ENCODE measurements around the gene DNMT3L.
"Not testable (repeated sequence)": the region's sequence is repeated elsewhere in the genome, so short reads cannot be mapped to it uniquely, and the experiment has no call there.

DNMT3L gene

DNA sequence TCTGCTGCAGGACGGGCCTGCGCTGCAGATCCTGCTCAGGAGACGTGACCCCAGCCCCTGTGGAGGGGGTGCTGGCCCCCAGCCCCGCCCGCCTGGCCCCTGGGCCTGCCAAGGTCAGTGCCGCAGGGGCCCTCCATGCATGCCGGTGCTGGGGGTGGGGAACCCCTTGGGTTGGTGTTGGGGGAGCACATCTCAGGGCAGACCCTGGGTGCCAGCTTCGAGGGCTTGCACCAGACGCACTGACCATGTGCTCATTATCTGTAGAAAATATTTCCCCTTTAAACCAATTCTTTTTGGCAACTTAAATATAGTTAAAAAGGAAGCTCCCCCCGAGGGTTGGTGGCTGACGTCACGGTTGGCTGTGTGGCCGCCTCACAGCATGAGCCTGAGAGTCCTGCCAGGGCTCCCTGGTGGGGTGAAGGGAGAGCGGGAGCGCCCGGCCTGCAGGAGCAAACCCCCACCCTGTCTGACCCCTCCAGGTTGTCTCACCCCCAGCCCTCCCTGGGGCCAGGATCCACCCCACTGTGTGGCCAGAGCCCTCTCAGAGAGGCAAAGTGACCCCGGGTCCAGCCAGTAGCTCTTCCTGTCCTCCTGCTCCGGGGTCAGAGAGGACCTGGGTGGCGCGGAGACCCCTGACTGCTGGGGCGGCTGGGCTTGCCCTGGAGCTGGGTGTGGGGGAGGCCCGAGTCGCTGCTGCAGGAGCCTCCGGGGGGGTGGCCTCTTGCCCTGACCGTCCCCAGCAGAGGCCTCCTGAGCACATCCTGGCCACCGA lies 32.9 kb upstream of the DNMT3L start:
- DNase-seq, result peak; percentile 54

DNA sequence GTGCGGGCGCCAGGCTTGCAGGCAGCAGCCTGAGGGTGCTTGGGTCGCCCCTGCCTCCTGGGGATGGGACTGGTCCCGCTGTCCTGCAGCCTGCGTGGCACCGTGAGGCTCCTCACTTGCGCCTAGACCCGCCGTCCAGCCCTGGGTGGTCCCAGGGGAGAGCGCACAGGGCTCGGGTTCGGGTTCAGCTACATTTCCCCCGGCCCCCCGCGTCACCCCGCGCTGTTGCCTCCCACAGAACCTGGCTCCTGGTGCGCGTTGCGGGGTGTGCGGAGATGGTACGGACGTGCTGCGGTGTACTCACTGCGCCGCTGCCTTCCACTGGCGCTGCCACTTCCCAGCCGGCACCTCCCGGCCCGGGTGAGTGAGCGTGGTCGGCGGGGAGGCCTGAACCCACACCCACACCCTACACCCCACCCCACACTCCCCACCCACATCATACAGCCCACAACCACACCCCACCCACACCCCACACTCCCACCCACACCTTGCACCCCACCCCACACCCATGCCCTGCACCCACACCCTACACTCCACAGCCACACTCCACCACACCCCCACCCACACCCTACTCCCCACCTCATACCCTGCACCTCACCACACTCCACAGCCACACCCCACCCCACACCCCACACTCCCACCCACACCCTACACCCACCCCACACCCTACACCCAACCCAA lies 32.0 kb upstream of the DNMT3L start:
- DNase-seq, result no peak

DNA sequence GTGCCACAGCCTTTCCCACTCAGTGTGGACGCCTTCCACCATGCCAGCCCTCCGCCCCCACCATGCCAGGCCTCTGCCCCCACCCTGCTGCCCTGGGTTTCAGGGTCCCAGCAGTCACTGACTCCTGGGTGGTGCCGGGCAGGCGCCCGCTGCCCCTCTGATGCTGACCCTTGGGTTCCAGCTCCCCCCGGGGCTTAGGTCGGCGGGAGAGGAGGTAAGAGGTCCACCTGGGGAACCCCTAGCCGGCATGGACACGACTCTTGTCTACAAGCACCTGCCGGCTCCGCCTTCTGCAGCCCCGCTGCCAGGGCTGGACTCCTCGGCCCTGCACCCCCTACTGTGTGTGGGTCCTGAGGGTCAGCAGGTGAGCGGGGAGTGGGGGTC lies 31.1 kb upstream of the DNMT3L start:
- no peak for DNase-seq

DNA sequence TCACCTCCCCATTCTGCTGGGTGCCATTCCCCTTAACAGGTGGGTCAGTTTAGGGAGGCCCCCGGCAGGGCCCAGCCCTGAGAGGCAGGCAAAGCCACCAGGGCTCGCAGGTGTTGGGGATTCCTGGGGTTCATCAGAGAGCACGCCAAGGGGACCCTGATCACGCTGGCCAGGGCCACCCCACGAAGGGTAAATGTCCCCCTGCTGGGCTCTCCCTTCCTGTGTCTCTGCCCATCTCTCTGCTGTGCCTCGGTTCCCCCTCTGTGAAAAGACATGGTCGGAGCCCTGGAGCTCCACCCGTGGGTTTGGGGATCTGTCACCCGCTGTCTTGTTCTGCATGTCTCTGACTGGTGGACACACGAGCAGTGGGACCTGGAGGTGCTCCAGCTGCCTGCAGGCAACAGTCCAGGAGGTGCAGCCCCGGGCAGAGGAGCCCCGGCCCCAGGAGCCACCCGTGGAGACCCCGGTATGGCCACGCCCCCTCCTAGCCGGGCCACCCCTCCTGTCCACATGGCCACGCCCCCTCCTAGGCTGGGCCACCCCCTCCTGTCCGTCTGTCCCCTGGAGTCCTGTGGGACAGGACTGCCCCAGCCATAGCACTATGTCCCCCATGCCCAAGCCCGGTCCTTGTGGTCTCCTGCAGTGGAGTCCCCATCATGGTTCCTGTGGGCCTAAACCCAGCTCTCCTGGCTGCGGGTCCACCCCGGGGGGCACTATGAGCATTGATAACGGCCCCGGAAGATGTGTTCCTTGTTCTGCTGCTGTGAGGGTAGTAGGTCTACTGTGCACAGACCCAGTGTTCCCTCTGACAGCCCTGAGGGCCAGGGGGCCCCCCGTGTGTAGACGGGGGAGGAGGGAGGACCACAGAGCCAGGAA lies 30.5 kb upstream of the DNMT3L start:
- no peak for DNase-seq

DNA sequence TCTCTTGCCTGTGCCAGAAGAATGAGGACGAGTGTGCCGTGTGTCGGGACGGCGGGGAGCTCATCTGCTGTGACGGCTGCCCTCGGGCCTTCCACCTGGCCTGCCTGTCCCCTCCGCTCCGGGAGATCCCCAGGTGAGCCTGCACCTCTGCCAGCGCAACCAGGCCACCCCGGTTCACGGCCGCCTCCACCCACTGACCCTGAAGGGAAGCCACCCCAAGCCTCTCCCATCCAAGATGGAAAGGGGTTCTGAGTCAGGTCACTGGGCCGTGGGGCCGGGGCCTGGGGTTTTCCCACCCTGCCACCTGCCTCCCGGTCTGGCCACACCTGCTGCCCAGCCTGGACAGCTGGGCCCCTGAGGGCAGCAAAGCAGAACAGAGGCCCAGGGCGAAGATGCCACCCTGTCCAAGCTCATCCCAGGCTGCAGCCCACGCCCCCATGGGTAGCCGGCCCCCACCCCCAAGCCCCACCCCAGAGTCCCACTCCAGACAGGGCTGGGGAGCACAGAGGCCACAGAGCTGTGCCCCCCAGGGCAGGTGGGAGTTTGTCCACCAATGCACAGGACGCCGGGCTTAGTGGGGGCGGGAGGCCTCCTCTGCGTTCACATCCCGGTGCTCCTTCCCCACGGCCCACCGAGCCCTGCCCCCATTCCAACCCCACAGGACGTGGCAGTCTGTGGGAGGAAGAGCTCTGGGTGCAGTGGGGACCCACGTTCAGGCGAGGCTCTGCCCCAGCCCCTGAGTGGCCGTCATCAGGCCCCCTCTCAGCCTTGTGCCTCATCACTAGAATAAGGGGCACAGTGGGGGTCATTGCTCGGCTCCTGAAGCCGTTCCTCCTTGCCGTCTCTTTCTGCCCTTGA lies 29.6 kb upstream of the DNMT3L start:
- DNase-seq, result no peak

DNA sequence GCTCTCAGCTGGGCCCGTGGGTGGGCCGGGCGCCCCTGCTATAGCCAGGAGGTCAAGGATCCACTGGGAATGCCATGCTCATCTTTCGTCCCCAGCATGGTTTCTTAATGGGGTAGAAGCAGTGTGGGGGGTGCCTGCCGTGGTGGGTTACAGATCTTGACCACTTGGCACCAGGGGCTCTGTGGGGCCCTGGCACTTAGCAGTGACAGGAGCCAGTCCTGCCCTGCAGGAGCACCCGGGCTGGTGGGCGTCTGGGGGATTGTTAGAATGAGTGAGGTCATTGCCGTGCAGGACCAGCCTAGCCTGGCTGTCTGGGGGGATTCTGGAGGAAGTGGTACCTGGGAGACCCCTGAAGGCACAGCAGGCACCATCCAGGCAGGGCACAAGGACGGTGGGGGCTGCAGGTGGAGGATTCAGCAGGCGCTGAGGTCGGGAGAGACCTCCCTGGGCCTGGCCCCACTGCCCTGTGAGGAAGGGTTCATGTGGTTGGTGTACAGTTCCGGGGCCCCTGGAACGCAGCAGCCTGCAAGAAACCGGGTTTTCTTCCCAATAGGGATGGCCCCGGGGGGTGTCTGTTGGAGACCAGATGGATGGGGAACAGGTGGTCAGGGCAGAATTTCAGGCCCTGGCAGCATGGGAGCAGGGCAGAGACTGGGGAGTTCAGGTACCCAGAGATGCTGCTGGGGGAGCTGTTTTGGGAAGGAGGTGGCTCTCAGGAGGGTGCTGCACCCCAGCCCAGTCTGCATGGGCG lies 28.8 kb upstream of the DNMT3L start:
- DNase-seq, result no peak

DNA sequence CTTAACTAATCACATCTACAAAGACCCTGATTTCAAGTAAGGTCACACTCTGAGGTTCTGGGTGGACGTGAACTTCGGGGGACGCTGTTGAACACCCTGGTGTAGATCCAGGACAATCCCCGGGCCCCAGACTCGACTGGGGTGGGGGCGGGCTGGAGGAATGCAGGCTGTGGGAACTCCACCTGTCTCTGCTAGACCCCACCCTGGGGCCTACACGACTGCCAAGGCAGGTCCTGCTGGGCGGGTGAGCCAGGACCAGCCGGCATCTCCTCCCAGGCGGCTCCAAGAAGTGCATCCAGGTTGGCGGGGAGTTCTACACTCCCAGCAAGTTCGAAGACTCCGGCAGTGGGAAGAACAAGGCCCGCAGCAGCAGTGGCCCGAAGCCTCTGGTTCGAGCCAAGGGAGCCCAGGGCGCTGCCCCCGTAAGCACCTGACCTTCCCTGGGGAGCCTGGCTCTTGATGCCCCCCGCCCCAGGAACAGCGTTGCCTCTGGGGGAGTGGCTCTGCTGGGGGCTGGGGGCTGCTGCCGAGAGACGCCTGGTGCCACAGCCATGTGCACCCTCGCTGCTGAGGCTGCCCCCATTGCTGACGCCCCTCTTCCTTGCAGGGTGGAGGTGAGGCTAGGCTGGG lies 27.8 kb upstream of the DNMT3L start:
- DNase-seq, result no peak

DNA sequence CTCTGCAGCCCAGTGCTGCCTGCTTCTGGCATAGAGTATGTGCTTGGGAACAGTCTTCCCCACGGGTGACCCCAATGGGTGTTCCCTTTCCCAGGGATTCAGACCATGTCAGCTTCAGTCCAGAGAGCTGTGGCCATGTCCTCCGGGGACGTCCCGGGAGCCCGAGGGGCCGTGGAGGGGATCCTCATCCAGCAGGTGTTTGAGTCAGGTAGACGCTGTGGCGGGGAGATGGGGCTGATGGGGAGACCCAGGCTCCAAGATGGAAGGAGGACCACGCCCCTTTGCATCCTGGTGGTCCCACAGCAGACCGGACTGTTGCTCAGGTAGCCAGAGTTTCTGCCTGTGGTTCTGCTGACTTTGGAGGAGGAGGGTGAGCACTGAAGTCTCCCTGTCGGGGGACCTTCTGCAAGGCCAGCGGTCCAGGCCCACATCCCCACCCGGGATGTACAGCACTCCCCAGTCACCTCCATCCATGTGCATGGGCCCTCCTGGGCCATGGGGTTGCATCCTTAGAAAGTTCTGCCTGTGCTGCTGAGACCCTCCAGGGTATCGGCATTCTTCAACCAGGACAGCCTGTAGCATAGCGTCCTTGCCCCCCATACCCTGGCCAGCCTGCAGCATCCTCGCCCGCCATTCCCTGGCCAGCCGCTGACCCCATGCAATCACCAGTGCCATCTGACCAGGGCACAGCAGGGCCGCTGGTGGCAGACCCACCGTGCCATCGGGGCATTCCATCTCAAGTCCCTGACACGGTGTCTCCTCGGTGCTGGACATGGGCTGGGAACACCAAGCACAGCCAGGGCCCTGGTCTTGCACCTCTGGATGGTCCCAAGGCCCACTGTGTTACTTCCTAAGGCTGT lies 26.8 kb upstream of the DNMT3L start:
- DNase-seq, result no peak

DNA sequence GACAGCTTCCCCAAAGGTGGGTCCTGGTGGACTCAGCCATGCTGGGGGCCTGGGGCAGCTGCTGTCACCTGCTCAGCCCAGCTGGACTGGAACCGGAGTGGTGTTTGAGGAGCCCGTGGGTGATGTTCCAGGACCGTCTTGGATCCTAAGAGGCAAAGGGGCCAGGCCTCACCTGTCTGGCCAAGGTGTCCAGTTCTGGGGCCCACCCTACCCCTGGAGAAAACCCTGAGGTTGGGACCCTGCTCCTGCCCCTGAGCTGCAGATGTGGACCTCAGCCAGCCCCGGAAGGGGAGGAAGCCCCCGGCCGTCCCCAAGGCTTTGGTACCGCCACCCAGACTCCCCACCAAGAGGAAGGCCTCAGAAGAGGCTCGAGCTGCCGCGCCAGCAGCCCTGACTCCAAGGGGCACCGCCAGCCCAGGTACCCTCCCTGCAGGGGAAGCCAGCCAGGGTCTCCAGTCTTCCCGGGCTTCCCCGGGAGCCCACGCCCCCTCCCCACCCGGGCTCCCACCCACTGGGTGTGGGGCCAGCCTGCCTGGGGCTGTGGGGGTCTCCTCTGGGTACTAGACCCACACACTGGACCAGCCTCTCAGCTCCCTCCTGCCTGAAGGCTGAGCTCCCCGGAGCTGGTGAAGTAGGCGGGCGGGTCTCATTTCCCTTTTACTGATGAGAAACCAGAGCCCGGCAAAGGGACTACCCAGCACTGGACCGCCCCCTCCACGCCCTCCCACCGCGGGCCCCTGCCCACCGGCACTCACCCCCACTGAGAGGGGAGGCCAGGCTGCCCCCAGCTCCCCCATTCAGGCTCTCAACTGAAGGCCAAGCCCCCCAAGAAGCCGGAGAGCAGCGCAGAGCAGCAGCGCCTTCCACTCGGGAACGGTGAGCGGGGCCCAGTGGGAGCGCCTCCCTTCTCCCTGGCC lies 25.3 kb upstream of the DNMT3L start:
- DNase-seq, result peak; percentile 42

DNA sequence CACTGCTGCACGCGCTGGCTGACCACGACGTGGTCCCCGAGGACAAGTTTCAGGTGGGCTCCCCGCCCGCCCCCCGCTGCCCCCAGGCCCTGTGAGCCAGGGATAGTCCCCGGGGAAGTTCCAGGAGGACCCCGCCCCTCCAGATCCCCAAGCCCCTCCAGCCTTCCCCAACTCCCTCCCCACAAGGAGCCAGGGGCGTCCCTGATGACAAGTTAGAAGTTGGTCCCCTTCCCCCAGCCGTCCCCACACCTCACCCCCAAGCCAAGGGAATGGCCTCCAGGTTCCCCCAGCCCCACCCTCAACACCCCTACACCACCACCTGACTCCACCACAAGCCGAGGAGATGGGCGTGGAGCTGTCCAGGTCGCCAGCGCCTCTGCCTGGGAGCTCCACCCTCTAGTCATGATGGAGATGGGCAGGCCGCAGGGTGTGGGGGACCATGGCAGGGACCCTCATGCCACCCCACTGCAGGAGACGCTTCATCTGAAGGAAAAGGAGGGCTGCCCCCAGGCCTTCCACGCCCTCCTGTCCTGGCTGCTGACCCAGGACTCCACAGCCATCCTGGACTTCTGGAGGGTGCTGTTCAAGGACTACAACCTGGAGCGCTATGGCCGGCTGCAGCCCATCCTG lies 24.5 kb upstream of the DNMT3L start:
- DNase-seq, result no peak

DNA sequence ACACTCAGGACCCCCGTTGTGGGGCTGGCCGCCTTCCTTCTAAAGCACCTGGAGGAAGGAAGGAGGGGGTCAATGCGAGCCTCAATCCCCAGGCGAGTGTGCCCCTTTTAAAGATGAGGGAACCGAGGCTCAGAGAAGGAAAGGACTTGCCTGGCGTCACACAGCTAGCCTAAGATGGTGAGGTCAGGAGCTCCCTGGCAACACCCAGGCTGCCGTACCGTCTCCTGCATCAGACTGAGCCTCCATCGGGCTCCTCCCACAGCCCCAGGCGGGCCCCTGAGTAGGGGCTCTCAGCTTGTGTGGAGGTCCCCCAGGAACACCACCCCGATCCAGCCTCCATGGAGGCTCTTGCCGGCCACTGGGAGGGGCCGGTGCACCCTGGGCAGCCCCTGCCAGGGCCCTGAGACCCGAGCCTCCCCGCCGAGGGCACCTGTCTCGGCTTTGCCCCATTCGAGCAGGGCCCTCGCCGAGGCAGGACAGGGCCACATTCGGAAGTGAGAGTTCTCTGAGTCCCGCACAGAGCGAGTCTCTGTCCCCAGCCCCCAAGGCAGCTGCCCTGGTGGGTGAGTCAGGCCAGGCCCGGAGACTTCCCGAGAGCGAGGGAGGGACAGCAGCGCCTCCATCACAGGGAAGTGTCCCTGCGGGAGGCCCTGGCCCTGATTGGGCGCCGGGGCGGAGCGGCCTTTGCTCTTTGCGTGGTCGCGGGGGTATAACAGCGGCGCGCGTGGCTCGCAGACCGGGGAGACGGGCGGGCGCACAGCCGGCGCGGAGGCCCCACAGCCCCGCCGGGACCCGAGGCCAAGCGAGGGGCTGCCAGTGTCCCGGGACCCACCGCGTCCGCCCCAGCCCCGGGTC lies 23.7 kb upstream of the DNMT3L start, which contains the start of gene AIRE:
AIRE (plus strand) TSS at position 739 of the 855 bp plus-strand sequence. CDS start 131 bp downstream, outside the sequence.
- DNase-seq, result peak; percentile 17

DNA sequence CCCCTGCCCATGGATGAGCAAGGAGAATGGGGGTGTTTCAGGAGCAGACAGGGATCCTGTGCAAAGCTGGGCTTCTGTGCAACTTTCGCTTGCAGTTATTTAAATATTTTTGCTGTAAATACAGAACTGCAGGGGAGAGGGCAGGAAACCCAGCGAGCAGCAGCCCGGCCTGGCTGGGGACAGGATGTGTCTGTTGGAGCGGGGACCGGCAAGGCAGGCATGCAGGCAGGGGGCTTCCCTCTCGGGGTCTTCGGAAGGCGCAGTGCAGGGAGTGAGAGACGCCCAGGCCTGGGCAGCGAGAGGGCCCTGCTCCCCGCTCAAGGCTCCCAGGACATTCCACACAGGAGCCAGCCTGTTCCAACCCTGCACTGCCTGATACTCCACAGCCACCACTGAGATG lies 22.3 kb upstream of the DNMT3L start:
- no peak for DNase-seq

DNA sequence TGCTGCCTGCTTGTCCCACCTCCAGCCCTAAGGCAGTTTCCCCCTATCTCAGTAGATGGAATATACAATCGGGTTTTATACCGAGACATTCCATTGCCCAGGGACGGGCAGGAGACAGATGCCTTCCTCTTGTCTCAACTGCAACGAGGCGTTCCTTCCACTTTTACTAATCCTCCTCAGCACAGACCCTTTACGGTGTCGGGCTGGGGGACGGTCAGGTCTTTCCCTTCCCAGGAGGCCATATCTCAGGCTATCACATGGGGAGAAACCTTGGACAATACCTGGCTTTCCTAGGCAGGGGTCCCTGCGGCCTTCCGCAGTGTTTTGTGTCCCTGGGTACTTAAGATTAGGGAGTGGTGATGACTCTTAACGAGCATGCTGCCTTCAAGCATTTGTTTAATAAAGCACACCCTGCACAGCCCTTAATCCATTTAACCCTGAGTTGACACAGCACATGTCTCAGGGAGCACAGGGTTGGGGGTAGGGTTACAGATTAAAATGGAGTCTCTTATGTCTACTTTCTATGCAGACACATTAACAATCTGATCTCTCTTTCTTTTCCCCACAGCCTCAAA lies 21.6 kb upstream of the DNMT3L start:
- DNase-seq, result not testable (repeated sequence)

DNA sequence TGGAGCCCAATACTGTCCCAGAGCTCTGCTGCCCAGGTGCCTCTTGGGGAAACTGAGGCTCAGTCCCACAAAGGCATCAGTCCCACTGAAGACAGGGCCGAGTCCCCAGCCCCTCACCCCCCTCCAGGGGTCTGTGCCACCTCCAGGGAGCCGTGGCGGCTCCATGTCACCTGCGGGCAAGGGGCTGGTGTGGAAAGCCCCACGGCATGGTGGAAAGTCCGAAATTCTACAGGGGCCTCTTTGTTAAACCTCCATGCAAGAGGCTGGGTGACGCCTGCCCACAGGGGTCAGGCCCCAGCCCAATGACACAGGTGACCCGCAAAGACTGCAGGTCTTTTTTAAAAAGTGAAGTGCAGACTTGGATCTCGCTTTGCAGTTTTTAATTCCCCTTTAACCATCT lies 20.7 kb upstream of the DNMT3L start:
- DNase-seq, result no peak

DNA sequence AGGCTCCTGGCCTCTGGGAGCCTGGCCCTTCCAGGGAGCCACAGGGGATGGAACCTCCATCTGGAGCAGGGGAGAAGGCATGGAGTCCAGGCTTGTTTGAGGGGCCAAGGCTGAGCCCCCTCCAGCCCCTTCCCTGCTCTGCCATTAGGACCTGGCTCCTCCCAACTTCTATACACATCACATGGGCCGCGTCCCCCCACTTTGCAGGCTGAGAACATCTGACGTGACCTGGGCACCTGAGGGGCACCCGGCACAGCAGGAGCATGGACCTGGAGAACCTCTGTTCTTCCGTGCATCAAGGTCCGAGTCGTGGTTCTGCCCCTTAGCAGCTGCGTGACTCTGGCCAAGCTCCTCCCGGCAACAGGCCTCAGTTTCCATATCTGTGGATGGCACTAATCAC lies 20.1 kb upstream of the DNMT3L start:
- DNase-seq, result no peak

DNA sequence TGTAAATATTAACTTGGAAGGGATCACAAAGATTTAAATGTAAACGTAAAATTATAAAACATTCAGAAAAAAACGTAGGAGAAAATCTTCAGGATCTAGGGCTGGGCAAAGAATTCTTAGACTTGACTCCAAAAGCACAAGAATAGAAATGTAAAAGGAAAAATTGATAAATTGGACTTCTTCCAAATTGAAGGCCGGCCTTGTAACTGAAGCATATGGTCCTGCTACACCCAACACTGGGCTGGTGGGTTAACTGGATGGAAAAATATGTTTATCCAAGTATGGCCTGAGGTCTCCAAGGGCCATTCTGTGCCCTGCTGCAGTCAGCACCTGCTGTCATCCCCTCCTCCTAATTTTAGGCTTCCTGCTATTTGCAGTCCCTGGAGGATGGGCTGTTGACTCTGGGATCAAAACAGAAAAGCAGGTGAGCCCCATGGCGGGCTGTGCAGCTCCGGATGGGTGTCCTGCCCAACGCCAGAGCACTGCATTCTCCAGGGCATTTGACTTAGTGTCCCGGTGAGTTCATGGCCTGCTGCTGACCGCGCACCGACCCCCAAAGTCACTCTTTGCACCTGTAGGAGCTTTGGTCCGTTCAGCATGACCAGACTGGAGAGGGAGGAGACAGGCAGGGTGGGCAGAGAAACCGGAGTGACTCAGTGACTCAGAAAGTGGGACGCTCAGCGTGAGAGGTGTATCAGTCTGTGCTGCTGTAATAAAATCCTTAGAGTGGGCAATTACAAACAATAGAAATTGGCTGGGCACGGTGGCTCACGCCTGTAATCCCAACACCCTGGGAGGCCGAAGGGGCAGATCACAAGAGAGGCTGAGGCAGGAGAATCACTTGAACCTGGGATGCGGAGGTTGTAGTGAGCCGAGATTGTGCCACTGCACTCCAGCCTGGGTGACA lies 17.9 kb upstream of the DNMT3L start:
- DNase-seq, result no peak
